Osteoblast (primary cell): ENCODE data around the gene IQCK. TPM values are rescaled to one million over a fixed set of nuclear protein-coding genes. Genes with fewer than 3 reads are reported as not detected.

ENCODE experiments used
- DNase-seq: peaks from one replicate; pipeline ENCODE4 v3.0.0; 2011; ENCODE audit warnings: low spot score, mixed read lengths; ENCODE audit not compliant: insufficient read length; ENCODE audit errors: missing footprints
- H2AFZ ChIP-seq: 2 replicates; pipeline ENCODE4 v1.6.0; 2011; ENCODE audit warnings: mild to moderate bottlenecking, low read length
- H3K27ac ChIP-seq: 2 replicates; pipeline ENCODE4 v1.5.1; 2011; ENCODE audit warnings: mild to moderate bottlenecking, low read depth, low read length, moderate library complexity
- H3K27me3 ChIP-seq: 2 replicates; pipeline ENCODE4 v1.6.0; 2012; ENCODE audit warnings: mild to moderate bottlenecking, control low read depth, inconsistent platforms, low read length, moderate library complexity; ENCODE audit not compliant: insufficient read depth
- H3K36me3 ChIP-seq: 2 replicates; pipeline ENCODE4 v1.5.1; 2011; ENCODE audit warnings: mild to moderate bottlenecking, low read length, control low read depth, moderate library complexity; ENCODE audit not compliant: insufficient read depth
- H3K4me1 ChIP-seq: 2 replicates; pipeline ENCODE4 v1.5.1; 2011; ENCODE audit warnings: mild to moderate bottlenecking, low read length, control low read depth, moderate library complexity; ENCODE audit not compliant: insufficient read depth
- H3K4me2 ChIP-seq: 2 replicates; pipeline ENCODE4 v1.6.0; 2011; ENCODE audit warnings: mild to moderate bottlenecking, low read length; ENCODE audit not compliant: insufficient read depth
- H3K4me3 ChIP-seq: fragments of 200-600 bp; sonication (generic); 3 replicates; pipeline ENCODE4 v1.5.1; 2012; ENCODE audit warnings: mild to moderate bottlenecking, low read length, inconsistent platforms; ENCODE audit not compliant: insufficient read depth
- H3K79me2 ChIP-seq: 2 replicates; pipeline ENCODE4 v1.6.0; 2012; ENCODE audit warnings: mild to moderate bottlenecking, low read length, control low read depth, inconsistent platforms; ENCODE audit not compliant: insufficient read depth
- H3K9me3 ChIP-seq: 2 replicates; pipeline ENCODE4 v1.5.1; 2011; ENCODE audit warnings: low read depth, low read length, control low read depth
- H4K20me1 ChIP-seq: 2 replicates; pipeline ENCODE4 v1.6.0; 2012; ENCODE audit warnings: mild to moderate bottlenecking, low read length, control low read depth; ENCODE audit not compliant: insufficient read depth
- CTCF ChIP-seq: IDR thresholded peaks from 2 replicates; pipeline ENCODE4 v1.5.1; 2011; ENCODE audit warnings: mild to moderate bottlenecking, low read depth, low read length, moderate library complexity; ENCODE audit errors: extremely low read depth
- total RNA-seq: library from RNA; depleted of rRNA; stranded (reverse); fragments of >200 nt; gene quantifications from 2 replicates; pipeline ENCODE4 v1.2.3, GENCODE V29; 2012

The IQCK gene
- total RNA-seq, 1 donor = 8.7 TPM

- TF ChIP-seq CTCF = no peak
- H4K20me1 ChIP-seq = no peaks in the 10 kb centered on the region
- H3K27me3 ChIP-seq = no peaks in the 10 kb centered on the region
- H3K4me3 ChIP-seq = no peak overlapping the region
- no peak overlapping the region for H2AFZ ChIP-seq
- no peaks in the 10 kb centered on the region for H3K4me1 ChIP-seq
- no peaks in the 10 kb centered on the region for H3K9me3 ChIP-seq
- peaks cover 33% of the 10 kb centered on the region for H3K36me3 ChIP-seq
- no peak for DNase-seq
- no peak overlapping the region for H3K4me2 ChIP-seq
- no peak overlapping the region for H3K27ac ChIP-seq
- H3K79me2 ChIP-seq = no peaks in the 10 kb centered on the region
Measured at GRCh38 chr16:19689342-19689741, 28.7 kb upstream of the IQCK start.

GRCh38 chr16:19690196-19690595 lies 27.9 kb upstream of the IQCK start:
- H3K4me1 ChIP-seq = no peaks in the 10 kb centered on the region
- no peak overlapping the region for H3K27ac ChIP-seq
- peaks cover 29% of the 10 kb centered on the region for H3K36me3 ChIP-seq
- no peak overlapping the region for H3K4me3 ChIP-seq
- H4K20me1 ChIP-seq = no peaks in the 10 kb centered on the region
- H3K27me3 ChIP-seq = no peaks in the 10 kb centered on the region
- no peak overlapping the region for H3K4me2 ChIP-seq
- no peak for DNase-seq
- no peaks in the 10 kb centered on the region for H3K79me2 ChIP-seq
- no peak for TF ChIP-seq CTCF
- H2AFZ ChIP-seq = no peak overlapping the region
- H3K9me3 ChIP-seq = no peaks in the 10 kb centered on the region

GRCh38 chr16:19691161-19691711 lies 26.8 kb upstream of the IQCK start:
- H4K20me1 ChIP-seq = no peaks in the 10 kb centered on the region
- H3K4me1 ChIP-seq = peaks cover 3% of the 10 kb centered on the region
- no peak overlapping the region for H3K27ac ChIP-seq
- no peak overlapping the region for H3K4me3 ChIP-seq
- H2AFZ ChIP-seq = no peak overlapping the region
- peaks cover 19% of the 10 kb centered on the region for H3K36me3 ChIP-seq
- no peak for DNase-seq
- no peaks in the 10 kb centered on the region for H3K9me3 ChIP-seq
- H3K79me2 ChIP-seq = no peaks in the 10 kb centered on the region
- no peak overlapping the region for H3K4me2 ChIP-seq
- TF ChIP-seq CTCF = no peak
- no peaks in the 10 kb centered on the region for H3K27me3 ChIP-seq

- DNase-seq = peak; percentile 83
- no peak for TF ChIP-seq CTCF
- Histone ChIP-seq H3K4me1 (peaks cover 17% of the 10 kb centered on the region), H4K20me1 (peaks cover 5% of the 10 kb centered on the region), H3K27ac (no peak overlapping the region), H3K79me2 (peaks cover 2% of the 10 kb centered on the region), H3K4me3 (no peak overlapping the region), H3K9me3 (no peaks in the 10 kb centered on the region), H3K36me3 (peaks cover 17% of the 10 kb centered on the region), H2AFZ (no peak overlapping the region), H3K4me2 (no peak overlapping the region), H3K27me3 (no peaks in the 10 kb centered on the region)
Measured at GRCh38 chr16:19694989-19695388, 23.1 kb upstream of the IQCK start.
